Panc1 (cell line): Measurements from ENCODE around the gene DEFB131B. TPM values are rescaled to one million over a fixed set of nuclear protein-coding genes. Genes with fewer than 3 reads are reported as not detected.

ENCODE experiments used
- ATAC-seq: fragments of 200-7000 bp; cut with Tn5 transposase; 2 replicates; pipeline ENCODE4 v1.9.1; 2020; ENCODE audit warnings: mild to moderate bottlenecking, moderate library complexity
- BruUV-seq: library from RNA; stranded (reverse); fragments of 400-500 nt; replicated peaks from 2 replicates; lab custom pipeline; 2021; lab: Mats Ljungman, UMichigan
- CTCF ChIA-PET: fragments of 300-600 bp; sonication (Branson Sonifier 250); formaldehyde crosslinking; loops from one replicate; lab custom pipeline; 2022; ENCODE audit warnings: antibody characterized with exemption; lab: Charles Lee
- POLR2A ChIA-PET: fragments of 300-600 bp; sonication (Branson Sonifier 250); formaldehyde crosslinking; loops from one replicate; lab custom pipeline; 2022; ENCODE audit warnings: antibody characterized with exemption; lab: Charles Lee
- DNase-seq: peaks from one replicate; pipeline ENCODE4 v3.0.0-alpha.2; 2010; ENCODE audit warnings: low read depth, low spot score
- H3K27ac ChIP-seq: 2 replicates; pipeline ENCODE4 v1.5.1; 2011; ENCODE audit warnings: mild to moderate bottlenecking, low read length, inconsistent platforms
- H3K27me3 ChIP-seq: fragments of 200-500 bp; sonication (Bioruptor generic); 2 replicates; pipeline ENCODE4 v1.6.0; 2014; ENCODE audit warnings: low read length, inconsistent platforms; ENCODE audit not compliant: control insufficient read depth, insufficient read depth
- H3K36me3 ChIP-seq: fragments of 200-500 bp; sonication (Bioruptor generic); 2 replicates; pipeline ENCODE4 v1.5.1; 2014; ENCODE audit warnings: inconsistent platforms, mild to moderate bottlenecking, low read length, moderate library complexity; ENCODE audit not compliant: control insufficient read depth, insufficient read depth
- H3K4me1 ChIP-seq: 2 replicates; pipeline ENCODE4 v1.5.1; 2011; ENCODE audit warnings: inconsistent platforms, mild to moderate bottlenecking, low read length, moderate library complexity; ENCODE audit not compliant: control insufficient read depth, insufficient read depth
- H3K4me3 ChIP-seq, 2 experiments: 2 replicates each; pipeline ENCODE4 v1.5.1; 2011 to 2012; ENCODE audit warnings: low read depth in 2 of 2, low read length in 2 of 2, mild to moderate bottlenecking in 2 of 2, inconsistent platforms in 1 of 2, moderate library complexity in 1 of 2
- H3K9me3 ChIP-seq: fragments of 200-500 bp; sonication (Bioruptor generic); 2 replicates; pipeline ENCODE4 v1.5.1; 2014; ENCODE audit warnings: low read depth, mild to moderate bottlenecking, inconsistent platforms, low read length, moderate library complexity; ENCODE audit not compliant: control insufficient read depth, insufficient read depth
- POLR2AphosphoS5 ChIP-seq: IDR thresholded peaks from 2 replicates; pipeline ENCODE4 v1.6.1; 2012; ENCODE audit warnings: mild to moderate bottlenecking, low read depth, low read length, moderate library complexity
- SIN3A ChIP-seq: IDR thresholded peaks from 2 replicates; pipeline ENCODE4 v1.6.1; 2012; ENCODE audit warnings: low read depth, mild to moderate bottlenecking, low read length, moderate library complexity, borderline replicate concordance; ENCODE audit not compliant: insufficient read depth
- TCF7L2 ChIP-seq: IDR thresholded peaks from 2 replicates; pipeline ENCODE4 v1.6.1; 2011; ENCODE audit warnings: mild to moderate bottlenecking, low read depth, low read length, inconsistent platforms
- in situ Hi-C: cut with HindIII; loops from 2 replicates; pipeline ENCODE4 v1.10.0; 2016; ENCODE audit warnings: low sequenced_read_pairs, low pct_unique_long_range_greater_than_20kb
- intact Hi-C: fragments of 100-400 bp; cut with micrococcal nuclease; formaldehyde crosslinking; loops from one replicate; pipeline ENCODE4 v1.10.0; 2022; ENCODE audit not compliant: unreplicated experiment
- total RNA-seq: library from RNA; stranded (reverse); gene quantifications from one replicate; pipeline ENCODE4 v1.2.1, GENCODE V29; 2021; ENCODE audit not compliant: unreplicated experiment
- TF ChIP-seq, protein P1 (sequence below): fragments of 450-650 bp; IDR thresholded peaks from 2 replicates; pipeline ENCODE4 v1.5.1; 2017; ENCODE audit warnings: mild to moderate bottlenecking
- TF ChIP-seq, protein P2 (sequence below), 2 experiments: IDR thresholded peaks; 2 replicates each; pipeline ENCODE4 v1.6.1; 2011 to 2012; ENCODE audit warnings: low read depth in 2 of 2, control low read depth in 1 of 2, low read length in 1 of 2, mild to moderate bottlenecking in 1 of 2, moderate library complexity in 1 of 2; ENCODE audit not compliant: insufficient read depth in 1 of 2

DEFB131B gene
- total RNA-seq, 1 experiment from 2014 or later: not detected

DNA sequence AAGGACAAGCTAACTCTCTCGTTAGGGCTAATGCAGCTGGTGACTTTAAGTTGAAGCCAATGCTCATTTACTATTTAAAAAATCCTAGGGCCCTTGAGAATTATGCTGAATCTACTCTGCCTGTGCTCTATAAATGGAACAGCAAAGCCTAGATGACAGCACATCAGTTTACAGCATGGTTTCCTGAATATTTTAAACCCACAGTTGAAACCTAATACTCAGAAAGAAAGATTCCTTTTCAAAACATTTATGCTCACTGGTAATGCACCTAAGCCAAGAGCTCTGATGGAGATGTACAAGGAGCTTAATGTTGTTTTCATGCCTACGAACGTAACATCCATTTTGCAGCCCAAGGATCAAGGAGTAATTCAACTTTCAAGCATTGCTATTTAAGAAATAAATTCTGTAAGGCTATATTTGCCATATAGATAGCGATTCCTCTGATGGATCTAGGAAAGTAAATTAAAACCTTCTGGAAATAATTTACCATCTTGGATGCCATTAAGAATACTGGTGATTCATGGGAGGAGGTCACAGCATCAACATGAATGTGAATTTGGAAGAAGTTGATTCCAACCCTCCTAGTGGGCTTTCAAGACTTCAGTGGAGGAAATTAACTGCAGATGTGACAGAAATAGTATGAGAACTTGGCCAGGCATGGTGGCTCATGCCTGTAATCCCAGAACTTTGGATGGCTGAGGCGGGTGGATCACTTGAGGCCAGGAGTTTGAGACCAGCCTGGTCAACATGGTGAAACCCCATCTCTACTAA, 35.7 kb downstream of the DEFB131B start:
- ATAC-seq (no peak), DNase-seq (no peak)
- ChIA-PET CTCF (interaction anchor here (0.6 kb wide), 1 partner anchor 9 kb away, joined by 4 read pairs; no protein-coding TSS in a partner anchor), POLR2A (interaction anchor here (0.6 kb wide), 1 partner anchor 347 kb away, joined by 4 read pairs; no protein-coding TSS in a partner anchor)
- in situ Hi-C loops: no loop called here
- H3K27ac ChIP-seq: no peak overlapping the region
- no TSS peak for BruUV-seq
- intact Hi-C loops: no loop called here
- TF ChIP-seq SIN3A (no peak), POLR2AphosphoS5 (no peak), TCF7L2 (no peak)
- TF ChIP-seq, protein P1, sequence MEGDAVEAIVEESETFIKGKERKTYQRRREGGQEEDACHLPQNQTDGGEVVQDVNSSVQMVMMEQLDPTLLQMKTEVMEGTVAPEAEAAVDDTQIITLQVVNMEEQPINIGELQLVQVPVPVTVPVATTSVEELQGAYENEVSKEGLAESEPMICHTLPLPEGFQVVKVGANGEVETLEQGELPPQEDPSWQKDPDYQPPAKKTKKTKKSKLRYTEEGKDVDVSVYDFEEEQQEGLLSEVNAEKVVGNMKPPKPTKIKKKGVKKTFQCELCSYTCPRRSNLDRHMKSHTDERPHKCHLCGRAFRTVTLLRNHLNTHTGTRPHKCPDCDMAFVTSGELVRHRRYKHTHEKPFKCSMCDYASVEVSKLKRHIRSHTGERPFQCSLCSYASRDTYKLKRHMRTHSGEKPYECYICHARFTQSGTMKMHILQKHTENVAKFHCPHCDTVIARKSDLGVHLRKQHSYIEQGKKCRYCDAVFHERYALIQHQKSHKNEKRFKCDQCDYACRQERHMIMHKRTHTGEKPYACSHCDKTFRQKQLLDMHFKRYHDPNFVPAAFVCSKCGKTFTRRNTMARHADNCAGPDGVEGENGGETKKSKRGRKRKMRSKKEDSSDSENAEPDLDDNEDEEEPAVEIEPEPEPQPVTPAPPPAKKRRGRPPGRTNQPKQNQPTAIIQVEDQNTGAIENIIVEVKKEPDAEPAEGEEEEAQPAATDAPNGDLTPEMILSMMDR: no peak
- TF ChIP-seq, protein P2, sequence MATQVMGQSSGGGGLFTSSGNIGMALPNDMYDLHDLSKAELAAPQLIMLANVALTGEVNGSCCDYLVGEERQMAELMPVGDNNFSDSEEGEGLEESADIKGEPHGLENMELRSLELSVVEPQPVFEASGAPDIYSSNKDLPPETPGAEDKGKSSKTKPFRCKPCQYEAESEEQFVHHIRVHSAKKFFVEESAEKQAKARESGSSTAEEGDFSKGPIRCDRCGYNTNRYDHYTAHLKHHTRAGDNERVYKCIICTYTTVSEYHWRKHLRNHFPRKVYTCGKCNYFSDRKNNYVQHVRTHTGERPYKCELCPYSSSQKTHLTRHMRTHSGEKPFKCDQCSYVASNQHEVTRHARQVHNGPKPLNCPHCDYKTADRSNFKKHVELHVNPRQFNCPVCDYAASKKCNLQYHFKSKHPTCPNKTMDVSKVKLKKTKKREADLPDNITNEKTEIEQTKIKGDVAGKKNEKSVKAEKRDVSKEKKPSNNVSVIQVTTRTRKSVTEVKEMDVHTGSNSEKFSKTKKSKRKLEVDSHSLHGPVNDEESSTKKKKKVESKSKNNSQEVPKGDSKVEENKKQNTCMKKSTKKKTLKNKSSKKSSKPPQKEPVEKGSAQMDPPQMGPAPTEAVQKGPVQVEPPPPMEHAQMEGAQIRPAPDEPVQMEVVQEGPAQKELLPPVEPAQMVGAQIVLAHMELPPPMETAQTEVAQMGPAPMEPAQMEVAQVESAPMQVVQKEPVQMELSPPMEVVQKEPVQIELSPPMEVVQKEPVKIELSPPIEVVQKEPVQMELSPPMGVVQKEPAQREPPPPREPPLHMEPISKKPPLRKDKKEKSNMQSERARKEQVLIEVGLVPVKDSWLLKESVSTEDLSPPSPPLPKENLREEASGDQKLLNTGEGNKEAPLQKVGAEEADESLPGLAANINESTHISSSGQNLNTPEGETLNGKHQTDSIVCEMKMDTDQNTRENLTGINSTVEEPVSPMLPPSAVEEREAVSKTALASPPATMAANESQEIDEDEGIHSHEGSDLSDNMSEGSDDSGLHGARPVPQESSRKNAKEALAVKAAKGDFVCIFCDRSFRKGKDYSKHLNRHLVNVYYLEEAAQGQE (IDR thresholded peaks at IDR 0.05; ENCODE audit: insufficient read depth in 1 of 2, low read depth in 2 of 2, low read length in 1 of 2): no peak
- 0 out of 2 replicates have a peak, but pooled peaks cover 3% of the 10 kb centered on the region for H3K36me3 ChIP-seq
- H3K4me3 ChIP-seq: no peak overlapping the region
- H3K9me3 ChIP-seq: no peaks in the 10 kb centered on the region
- no peaks in the 10 kb centered on the region for H3K27me3 ChIP-seq
- H3K4me1 ChIP-seq: no peaks in the 10 kb centered on the region

DNA sequence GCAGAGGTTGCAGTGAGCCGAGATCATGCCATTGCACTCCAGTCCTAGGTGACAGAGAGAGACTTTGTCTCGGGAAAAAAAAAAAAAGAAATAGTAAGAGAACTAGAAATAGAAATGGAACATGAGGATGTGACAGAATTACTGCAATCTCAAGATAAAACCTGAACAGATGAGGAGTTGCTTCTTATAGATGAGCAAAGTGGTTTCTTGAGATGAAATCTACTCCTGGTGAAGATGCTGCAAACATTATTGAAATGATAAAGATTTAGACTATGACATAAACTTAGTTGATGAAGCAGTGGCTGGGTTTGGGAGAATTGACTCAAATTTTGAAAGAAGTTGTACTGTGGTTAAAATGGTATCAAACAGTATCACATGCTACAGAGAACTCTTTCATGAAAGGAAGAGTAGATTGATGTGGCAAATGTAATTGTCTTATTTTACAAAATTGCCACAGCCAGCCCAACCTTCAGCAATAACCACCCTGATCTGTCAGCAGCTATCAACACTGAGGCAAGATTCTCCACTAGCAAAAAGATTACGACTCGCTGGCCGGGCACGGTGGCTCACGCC, 36.5 kb downstream of the DEFB131B start:
- CTCF ChIA-PET: interaction anchor here (0.7 kb wide), 1 partner anchor 9 kb away, joined by 4 read pairs; no protein-coding TSS in a partner anchor
- Histone ChIP-seq H3K27ac (no peak overlapping the region), H3K4me3 (no peak overlapping the region), H3K9me3 (no peaks in the 10 kb centered on the region), H3K36me3 (0 out of 2 replicates have a peak, but pooled peaks cover 3% of the 10 kb centered on the region), H3K4me1 (no peaks in the 10 kb centered on the region), H3K27me3 (no peaks in the 10 kb centered on the region)
- TF ChIP-seq, protein P1: no peak
- TF ChIP-seq TCF7L2: no peak
- ATAC-seq: no peak
- no TSS peak for BruUV-seq
- DNase-seq: no peak
- in situ Hi-C loops: no loop called here
- intact Hi-C loops: no loop called here
- POLR2A ChIA-PET: no interaction called here
